KMS-11 (cell line): Measurements from ENCODE around the gene ARID4B.
"Not testable (repeated sequence)": the region's sequence is repeated elsewhere in the genome, so short reads cannot be mapped to it uniquely, and the experiment has no call there.

Experiments used
- H2AFZ ChIP-seq: fragments of 200-600 bp; sonication (generic); 2 replicates; pipeline ENCODE4 v1.6.1; 2016; ENCODE audit warnings: antibody characterized with exemption, mixed run types, low read depth
- H3K27ac ChIP-seq: fragments of 200-600 bp; sonication (generic); 2 replicates; pipeline ENCODE4 v1.6.1; 2016; ENCODE audit warnings: mild to moderate bottlenecking, mixed run types
- H3K27me3 ChIP-seq: fragments of 200-600 bp; sonication (generic); 2 replicates; pipeline ENCODE4 v1.6.1; 2017; ENCODE audit warnings: mild to moderate bottlenecking, low read depth, mixed run types, moderate library complexity; ENCODE audit not compliant: insufficient read depth
- H3K36me3 ChIP-seq: fragments of 200-600 bp; sonication (generic); 2 replicates; pipeline ENCODE4 v1.6.1; 2017; ENCODE audit warnings: mild to moderate bottlenecking, mixed run types; ENCODE audit not compliant: insufficient read depth
- H3K4me1 ChIP-seq: fragments of 200-600 bp; sonication (generic); 2 replicates; pipeline ENCODE4 v1.6.1; 2016; ENCODE audit warnings: mild to moderate bottlenecking, low read depth, mixed run types; ENCODE audit not compliant: poor library complexity, severe bottlenecking
- H3K4me2 ChIP-seq: fragments of 200-600 bp; sonication (generic); 2 replicates; pipeline ENCODE4 v1.7.0; 2016; ENCODE audit warnings: mild to moderate bottlenecking, mixed run types
- H3K4me3 ChIP-seq: fragments of 200-600 bp; sonication (generic); IDR thresholded peaks from 2 replicates; pipeline ENCODE4 v1.6.1; 2017; ENCODE audit warnings: low read depth, low read length, mixed read lengths; ENCODE audit not compliant: insufficient read depth
- H3K79me2 ChIP-seq: fragments of 200-600 bp; sonication (generic); 2 replicates; pipeline ENCODE4 v1.6.1; 2016; ENCODE audit warnings: low read depth, mixed run types; ENCODE audit not compliant: insufficient read depth
- H3K9ac ChIP-seq: fragments of 200-600 bp; sonication (generic); 2 replicates; pipeline ENCODE4 v1.6.1; 2016; ENCODE audit warnings: mild to moderate bottlenecking, mixed run types
- H4K20me1 ChIP-seq: fragments of 200-600 bp; sonication (generic); 2 replicates; pipeline ENCODE4 v1.6.1; 2016; ENCODE audit warnings: mild to moderate bottlenecking, mixed run types; ENCODE audit not compliant: insufficient read depth
- CTCF ChIP-seq: fragments of 200-600 bp; sonication (generic); conservative IDR thresholded peaks from 2 replicates; pipeline ENCODE4 v1.6.1; 2017; ENCODE audit warnings: low read depth, mild to moderate bottlenecking, antibody characterized with exemption, low read length, moderate library complexity, mixed read lengths

Gene ARID4B

GRCh38 chr1:235315735-235316134 is 12.2 kb downstream of the ARID4B start:
- Histone ChIP-seq H3K9ac (no peak overlapping the region), H3K4me1 (peaks cover 24% of the 10 kb centered on the region), H2AFZ (no peak overlapping the region), H3K27me3 (no peaks in the 10 kb centered on the region), H3K27ac (no peak overlapping the region), H3K4me2 (no peak overlapping the region), H3K4me3 (no peak overlapping the region), H3K36me3 (no peaks in the 10 kb centered on the region; the same call in none of the 2 replicates), H4K20me1 (peaks cover 36% of the 10 kb centered on the region), H3K79me2 (peaks cover 98% of the 10 kb centered on the region)
- TF ChIP-seq CTCF: no peak

- Histone ChIP-seq H4K20me1 (peaks cover 36% of the 10 kb centered on the region), H3K4me1 (peaks cover 24% of the 10 kb centered on the region)
- TF ChIP-seq CTCF: no peak
These were observed 12.8 kb downstream of the ARID4B start for GRCh38 chr1:235315173-235315572.

GRCh38 chr1:235313931-235314678 is 13.9 kb downstream of the ARID4B start:
- Histone ChIP-seq H3K9ac (no peak overlapping the region), H3K36me3 (no peaks in the 10 kb centered on the region; the same call in none of the 2 replicates), H3K4me2 (peak overlapping the region; percentile 14; the same call in 1 of the 2 replicates), H3K27ac (no peak overlapping the region; the same call in 1 of the 2 replicates), H3K79me2 (peaks cover 90% of the 10 kb centered on the region), H3K4me1 (peaks cover 24% of the 10 kb centered on the region), H3K27me3 (no peaks in the 10 kb centered on the region), H2AFZ (no peak overlapping the region), H3K4me3 (no peak overlapping the region), H4K20me1 (peaks cover 36% of the 10 kb centered on the region)
- TF ChIP-seq CTCF: no peak

More at GRCh38 chr1:235315173-235315572, 12.8 kb downstream of the ARID4B start:
- Histone ChIP-seq H3K4me2 (peak overlapping the region; percentile 14; the same call in 1 of the 2 replicates), H3K4me3 (no peak overlapping the region), H3K79me2 (peaks cover 98% of the 10 kb centered on the region), H3K9ac (no peak overlapping the region), H3K27me3 (no peaks in the 10 kb centered on the region), H3K27ac (no peak overlapping the region), H2AFZ (no peak overlapping the region), H3K36me3 (no peaks in the 10 kb centered on the region; the same call in none of the 2 replicates)

- Histone ChIP-seq H3K27ac (no peak overlapping the region), H2AFZ (no peak overlapping the region), H3K36me3 (no peaks in the 10 kb centered on the region; the same call in none of the 2 replicates), H3K4me3 (no peak overlapping the region), H3K4me1 (peaks cover 24% of the 10 kb centered on the region), H3K79me2 (peaks cover 81% of the 10 kb centered on the region), H3K9ac (no peak overlapping the region), H4K20me1 (peaks cover 36% of the 10 kb centered on the region), H3K27me3 (no peaks in the 10 kb centered on the region), H3K4me2 (no peak overlapping the region)
- no peak for TF ChIP-seq CTCF
These were observed 14.7 kb downstream of the ARID4B start for GRCh38 chr1:235313262-235313661.

- H3K4me2 ChIP-seq, H3K4me1 ChIP-seq, H3K9ac ChIP-seq, H2AFZ ChIP-seq, H3K27me3 ChIP-seq, H3K27ac ChIP-seq, H3K36me3 ChIP-seq, H3K4me3 ChIP-seq: not testable (repeated sequence)
- Histone ChIP-seq H3K79me2 (peaks cover 72% of the 10 kb centered on the region), H4K20me1 (peaks cover 35% of the 10 kb centered on the region)
These were observed 18.8 kb downstream of the ARID4B start for GRCh38 chr1:235309206-235309605.
